GM19025 (cell line): ENCODE results near the gene LMAN2.

ENCODE experiments used
- ATAC-seq: cut with Tn5 transposase; IDR thresholded peaks from one replicate; pipeline ENCODE4 v1.9.1; 2021; ENCODE audit warnings: mild to moderate bottlenecking, low read depth, moderate library complexity; ENCODE audit not compliant: unreplicated experiment

The LMAN2 gene

DNA sequence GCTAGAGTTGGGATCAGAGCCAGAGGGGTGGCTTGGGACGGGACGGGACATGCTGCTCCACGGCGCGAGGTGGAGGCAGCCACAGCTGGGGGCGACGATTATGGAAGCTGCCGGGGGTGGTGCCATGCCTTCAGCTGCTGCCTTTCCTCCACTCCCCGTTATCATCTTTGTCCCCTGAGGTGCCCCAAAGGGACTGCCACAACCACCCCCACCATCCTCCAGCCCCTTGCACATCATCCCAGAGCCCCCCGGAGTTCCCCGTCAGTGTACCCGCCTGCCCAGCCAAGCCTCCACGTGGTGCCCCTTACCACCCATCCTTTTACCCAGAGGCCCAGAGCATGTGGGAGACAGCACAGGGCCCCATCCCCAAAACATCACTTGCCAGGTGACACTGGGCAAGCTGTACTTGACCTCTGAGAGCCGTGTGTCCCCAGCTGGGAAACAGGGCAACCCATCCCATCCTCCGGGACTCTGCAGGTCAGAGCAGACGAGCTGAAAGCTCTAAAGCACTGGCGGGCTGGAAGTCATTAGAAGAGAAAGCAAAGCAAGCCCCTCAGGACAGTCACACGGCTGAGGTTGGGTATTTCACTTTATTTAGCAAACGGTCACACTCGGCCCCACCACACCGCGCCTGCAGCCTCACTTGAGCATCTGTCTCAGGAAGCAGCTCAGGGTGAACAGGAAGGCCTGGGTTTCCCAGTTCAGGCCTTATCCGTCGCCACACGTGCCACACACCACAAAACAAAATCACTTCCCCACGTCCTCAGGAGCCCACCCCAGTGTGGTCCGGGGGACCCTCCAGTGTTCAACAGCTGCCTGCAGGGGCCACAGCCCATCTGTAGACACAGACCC lies 20.3 kb downstream of the LMAN2 start:
- no peak for ATAC-seq

DNA sequence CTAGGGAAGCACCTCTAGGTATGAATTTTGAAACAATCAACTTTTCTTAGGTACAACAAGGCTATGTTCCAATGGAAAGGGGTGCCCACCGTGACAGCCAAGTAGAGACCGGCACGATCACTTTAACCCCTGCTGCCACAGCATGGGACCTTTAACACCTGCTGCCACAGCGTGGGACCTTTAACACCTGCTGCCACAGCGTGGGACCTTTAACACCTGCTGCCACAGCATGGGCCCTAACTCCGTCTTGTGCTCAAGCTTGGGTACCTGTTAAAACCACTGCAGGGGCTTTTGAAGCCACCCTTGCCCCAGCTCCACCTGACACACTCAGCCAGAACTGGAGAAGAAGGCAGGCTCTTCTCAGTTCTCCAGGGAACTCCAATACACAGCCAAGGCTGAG lies 21.6 kb downstream of the LMAN2 start:
- ATAC-seq, result no peak

DNA sequence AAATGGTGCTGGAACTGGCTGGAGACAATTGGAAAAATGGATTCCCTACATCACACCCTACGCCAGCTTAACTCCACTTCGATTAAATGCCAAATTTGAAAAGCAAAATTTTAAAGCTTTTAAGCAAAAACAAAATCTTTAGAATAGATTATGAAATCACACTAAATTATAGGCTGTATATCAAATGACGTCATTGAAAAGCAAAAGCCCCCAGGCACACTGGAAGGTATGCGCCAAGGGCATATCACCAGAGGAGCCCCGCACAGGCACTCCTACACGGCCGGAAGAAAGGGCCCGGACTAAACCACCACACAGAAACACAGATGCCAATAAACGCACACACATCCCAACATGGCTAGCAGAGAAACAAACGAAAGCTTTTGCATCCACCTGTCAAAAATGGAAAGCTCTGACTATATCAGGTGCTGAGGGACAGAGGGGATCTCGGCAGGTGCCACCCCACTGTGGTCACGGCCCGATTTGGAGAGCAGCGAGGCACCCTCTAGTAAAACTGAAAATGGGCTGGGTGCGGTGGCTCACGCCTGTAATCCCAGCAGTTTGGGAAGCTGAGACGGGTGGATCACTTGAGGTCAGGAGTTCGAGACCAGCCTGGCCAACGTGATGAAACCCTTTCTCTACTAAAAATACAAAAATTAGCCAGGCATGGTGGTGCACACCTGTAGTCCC lies 22.8 kb downstream of the LMAN2 start:
- no peak for ATAC-seq

DNA sequence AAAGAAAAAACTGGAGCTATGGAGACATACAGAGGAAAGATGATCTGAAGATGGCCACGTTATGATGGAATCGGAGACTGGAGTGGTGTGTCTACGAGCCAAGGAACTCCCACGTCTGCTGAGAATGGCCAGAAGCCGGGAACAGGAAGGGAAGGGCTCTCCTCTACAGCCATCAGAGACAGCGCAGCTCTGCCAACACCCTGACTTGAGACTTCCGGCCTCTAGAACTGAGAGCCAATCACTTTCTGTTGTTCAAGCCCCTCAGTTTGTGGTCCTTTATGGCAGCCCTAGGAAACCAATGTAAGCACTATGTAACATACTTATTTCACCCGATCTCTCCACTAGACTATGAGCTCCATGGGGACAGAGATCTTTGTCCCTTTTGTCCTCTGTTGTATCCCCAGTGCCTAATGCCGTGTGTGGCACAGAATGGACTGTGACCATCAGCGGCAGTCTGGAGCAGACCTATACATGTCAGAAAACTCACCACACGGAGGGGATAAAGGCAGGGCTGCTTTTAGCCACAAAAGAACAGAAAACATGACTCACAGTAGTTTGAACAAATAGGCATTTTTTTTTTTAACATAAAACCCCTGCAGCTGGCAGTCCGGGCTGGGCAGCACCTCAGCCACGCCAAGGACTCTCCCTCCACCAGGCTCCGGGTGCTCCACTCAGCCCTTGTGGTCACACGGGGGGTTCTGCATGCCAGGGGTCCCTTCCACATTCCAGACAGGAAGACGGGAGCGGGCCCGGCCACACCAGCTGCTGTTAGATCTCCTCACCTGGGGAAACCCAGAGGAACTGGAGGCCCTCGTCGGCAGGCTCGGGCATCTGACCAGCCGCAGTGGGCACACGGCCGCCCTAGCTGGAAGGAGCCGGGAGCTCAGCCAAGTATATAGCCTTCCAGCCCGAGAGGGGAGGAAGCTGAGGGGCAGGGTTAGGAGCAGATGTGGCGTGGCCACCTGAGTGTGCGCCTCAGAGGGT lies 23.6 kb downstream of the LMAN2 start:
- ATAC-seq, result no peak

DNA sequence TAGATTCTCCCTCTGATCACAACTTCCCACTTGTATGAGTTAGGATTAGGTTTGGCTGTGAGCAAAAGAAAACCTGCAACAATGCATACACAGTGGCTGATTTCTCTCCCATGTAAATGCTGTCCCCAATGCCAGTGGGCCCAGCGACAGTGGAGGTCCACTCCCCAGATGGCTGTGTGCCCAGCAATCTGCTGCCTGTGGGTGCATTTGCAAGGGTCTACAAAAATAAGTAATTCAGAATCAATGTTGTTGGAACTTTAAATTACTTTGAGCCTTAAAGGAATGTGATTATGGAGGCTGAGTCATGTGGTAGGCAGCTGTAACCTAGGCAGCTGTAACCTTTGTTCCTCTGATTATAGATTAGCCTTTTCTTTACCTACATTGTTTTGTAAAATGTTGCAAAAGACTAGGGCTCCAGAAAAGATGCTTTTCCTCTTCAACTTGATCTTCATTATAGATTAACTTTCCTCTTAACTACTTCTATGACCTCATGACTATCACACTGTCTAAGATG lies 25.5 kb downstream of the LMAN2 start:
- ATAC-seq, result no peak

DNA sequence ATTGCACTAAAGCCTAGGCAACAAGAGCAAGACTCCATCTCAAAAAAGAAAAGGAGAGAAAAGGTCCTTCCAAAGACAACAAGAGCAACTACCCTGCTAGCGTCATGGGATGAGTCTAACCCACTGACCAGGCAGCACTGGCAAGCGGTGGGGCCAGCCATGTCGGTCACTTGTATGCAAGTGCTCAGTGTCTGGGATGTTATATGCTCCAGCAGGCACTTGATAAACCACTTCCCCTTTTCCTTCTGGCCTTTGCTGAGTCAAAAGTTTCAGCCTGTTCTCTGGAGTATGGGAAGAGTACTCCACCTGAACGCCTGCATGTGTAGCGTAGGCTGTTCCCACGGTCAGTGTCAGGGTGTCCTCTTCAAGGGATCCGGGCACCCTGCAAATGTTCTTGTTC lies 30.6 kb downstream of the LMAN2 start:
- no peak for ATAC-seq

DNA sequence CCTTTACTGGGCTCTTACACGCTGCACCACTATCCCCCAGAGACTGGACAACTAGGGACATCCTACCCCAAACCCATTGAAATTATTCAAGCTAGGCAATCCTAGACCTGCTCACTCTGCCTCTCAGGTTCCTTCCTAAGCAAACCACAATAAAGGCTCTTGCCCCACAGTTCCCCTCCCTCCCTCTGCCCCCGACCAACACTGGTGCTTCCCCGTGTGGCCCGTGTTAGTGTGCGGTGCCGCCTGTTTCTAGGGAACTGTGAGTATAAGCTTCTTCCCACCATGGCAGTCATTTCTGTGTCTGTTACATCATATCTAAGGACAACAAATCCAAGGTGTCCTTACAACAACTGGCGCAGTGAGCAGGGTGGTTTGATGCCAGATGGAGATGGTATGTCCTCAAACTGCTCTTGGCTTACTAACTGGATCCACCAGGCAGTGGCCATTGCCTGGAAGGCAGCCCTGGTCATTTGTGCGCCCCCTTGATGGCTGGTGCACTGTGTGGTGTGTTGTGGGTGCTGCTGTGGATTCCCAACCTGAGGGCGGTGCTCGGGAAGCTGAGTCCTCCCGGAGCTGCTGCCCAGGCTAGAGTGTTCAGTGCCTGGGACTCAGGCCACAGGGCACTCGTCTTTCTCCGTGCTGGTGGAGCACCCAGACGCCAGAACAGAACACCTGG lies 31.4 kb downstream of the LMAN2 start:
- ATAC-seq, result no peak

DNA sequence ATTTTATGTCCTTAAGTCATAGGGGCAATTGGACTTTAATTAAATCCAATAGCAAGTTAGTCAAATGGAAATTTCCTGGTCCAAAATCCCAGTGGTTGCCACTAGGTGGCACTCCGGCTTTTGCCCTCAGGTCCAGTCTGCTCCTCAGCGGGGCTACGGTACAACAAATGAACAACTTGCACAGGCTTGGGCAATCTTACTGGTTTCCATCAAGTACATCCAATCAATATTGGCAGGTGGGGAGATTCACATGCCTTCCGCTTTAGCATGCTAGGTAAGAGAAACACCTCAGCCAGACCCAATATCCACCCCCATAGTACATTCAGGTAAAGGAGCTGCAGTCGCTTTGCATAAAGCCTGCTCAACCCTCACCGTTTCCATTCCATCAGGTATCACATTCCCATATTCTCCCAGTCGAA lies 33.5 kb downstream of the LMAN2 start:
- ATAC-seq, result no peak

DNA sequence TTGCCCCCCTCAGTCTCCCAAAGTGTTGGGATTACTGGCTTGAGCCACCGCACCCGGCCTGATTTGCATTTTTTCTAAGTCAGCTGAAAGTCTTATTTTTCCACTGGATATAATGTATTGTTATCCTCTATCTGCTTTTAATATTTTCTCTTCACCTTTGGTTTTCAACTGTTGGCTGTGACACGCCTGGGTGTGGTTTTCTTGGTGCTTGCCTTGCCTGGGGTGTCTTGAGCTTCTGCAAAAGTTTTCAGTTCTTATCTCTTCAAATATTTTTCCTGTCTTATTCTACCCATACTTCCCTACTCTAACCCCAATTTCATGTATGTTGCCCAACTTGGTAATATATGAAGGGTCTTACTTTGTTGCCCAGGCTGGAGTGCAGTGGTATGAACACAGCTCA lies 35.5 kb downstream of the LMAN2 start:
- ATAC-seq, result no peak

DNA sequence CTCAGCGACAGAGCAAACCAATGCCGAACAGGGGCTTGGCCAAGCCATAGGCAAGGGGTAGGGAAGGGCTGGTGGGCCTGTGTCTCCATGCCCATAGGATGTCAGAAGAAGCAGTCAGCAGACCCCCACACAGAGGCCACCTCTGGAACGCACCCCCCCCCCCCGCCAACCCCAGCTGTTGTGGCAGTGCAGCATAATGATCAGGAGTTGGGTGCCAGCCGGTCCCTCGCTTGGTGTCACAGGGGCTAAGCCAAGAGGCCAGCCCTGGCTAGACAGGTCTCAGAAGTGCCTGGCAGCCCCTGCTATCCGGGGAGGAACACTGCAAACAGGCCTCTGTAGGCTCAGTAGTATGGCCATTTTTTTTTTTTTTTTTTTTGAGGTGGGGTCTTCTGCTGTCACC lies 36.1 kb downstream of the LMAN2 start:
- no peak for ATAC-seq

DNA sequence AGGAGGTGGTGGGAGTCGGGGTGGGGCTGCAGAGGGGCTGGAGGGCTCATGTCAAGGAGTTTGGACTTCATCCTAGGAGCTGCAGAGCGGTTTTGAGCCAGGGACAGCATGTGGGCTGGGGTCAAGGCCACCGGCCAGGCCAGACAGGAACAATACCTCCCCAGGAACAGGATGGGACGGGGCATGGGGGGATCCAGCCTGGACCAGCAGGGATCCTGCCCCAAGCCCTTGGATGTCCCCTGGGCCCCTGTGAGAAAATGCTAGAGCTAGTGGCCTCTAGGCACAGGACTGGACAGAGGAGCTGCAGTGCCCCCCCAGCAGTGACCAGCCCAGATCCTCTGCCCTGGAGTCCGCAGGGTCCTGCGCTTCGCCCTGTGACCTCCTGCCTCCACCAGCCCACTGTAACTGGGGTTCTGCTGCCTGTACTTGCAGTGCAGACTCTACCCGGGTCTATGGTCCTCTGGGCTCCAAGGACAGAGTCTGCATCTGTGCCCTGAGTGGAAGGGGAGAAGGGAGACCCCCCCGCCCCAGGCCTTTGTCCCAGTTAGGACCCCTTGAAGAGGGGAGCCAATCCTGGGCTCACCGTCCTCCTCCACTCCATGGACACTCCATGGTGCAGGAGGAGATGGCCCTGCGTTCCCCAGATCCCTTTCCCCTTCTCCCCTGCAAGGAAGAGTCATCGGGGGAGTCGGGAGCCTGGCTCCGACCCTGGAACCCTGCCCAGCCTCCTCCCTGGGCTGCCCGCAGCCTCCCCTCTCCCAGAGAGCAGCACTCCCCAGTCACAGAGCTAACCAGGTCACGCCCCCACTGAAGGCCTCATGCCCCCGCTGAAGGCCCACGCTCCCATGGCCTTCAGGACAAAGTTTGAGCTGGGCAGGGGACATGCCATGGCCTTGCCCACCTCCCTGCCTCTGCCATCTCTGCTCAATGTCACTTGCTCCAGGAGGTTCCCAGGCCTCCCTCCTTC lies 36.8 kb downstream of the LMAN2 start:
- ATAC-seq, result no peak

DNA sequence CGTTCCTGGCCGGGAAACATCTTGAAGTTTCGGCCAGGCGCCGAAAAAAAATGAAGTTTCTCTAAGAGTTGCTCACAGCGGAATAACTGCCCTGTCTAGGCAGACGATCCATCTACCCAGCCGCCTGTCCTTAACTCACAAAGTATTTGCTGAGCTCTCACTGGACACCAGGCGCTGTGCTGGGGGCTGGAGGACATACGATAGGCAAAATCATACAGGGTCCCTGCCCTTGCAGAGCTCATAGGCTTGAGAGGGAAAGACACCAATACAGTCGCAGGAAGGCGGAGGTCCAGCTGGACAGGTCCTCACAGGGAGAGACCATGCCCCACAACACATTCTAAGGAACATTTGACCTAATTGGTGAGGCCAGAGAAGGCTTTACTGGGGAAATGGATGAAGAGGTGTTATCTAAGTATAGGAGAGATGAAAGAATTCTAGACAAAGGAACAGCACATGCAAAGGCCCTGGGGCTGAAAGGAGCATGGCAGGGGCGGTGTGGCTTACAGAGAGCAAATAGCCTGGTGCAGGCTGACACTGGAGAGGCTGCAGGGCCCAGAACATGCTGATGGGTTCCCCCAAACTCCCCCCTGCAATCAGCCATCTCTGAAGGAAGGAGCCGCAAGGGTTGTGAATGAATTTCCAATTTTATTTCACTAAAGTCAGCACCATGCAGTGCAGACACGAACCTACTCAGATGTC lies 37.8 kb downstream of the LMAN2 start:
- ATAC-seq, result no peak

DNA sequence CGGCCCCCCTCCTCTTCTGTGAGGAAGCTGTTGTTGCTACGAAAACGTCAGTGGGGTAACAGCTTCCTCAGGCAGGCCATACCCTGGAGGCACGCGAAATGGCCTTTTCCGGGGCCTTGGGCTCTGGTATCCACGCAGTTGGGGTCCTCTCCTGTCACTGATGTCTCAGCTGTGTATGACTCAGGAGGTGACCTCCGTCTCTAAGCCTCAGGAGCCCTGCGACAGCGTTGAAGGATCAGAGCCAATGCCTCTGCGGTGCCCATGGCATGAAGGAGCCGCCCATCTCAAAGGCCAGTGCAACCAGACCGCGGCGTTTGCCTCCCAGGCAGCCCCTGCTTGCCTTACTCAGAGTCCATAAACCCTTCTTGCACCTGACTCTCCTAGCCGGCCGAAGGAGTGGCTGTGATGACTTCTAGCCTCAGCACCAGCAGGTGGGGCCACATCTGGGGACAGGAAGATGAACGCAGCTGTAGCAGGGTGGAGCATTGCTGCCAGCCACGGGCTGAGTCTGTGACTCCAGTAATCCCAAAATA lies 38.8 kb downstream of the LMAN2 start:
- ATAC-seq, result no peak

DNA sequence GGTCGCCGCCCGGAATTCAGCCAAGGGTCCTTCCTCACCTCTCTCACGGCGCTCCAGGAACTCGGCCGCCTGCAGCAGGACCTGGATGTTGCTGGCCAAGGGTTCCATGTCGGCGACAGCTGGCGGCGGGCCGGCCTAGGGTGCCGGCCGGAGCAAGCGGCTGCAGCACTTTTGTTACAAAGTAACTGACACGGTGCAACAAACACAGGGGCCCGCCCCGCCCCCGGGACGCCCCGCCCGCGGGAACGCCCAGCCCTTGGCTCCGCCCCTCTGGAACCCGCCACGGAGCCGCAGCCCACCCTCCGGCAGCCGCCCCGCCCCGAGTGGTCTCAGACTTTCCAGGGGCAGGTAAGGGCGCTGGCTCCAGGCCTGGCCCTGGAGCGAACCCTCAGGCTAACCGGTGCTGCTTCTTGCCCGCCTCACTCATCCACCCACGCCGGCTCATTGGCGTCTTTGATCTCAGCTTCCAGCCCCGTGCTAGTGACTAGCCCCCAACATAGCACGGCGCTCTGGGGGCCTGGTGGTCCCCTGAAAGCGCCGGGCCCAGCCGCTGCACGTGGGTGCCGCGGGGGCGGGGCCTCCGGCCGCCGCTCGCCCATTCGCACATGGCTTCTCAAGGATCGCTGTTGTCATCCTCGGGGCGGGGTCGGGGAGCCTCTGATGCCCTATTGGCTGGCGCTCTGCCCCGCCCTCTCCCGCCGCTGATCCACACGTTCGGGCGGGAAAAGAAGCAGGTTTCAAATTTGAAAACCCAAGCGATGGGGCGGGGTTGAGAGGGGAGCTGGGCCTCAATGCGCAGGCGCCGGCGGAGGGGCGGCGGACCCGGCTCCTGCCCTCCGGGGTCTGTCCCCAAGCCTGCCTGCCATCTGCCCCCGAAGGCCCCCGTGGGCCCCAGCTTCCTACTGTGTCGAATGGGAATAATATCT lies 39.5 kb downstream of the LMAN2 start, which contains the start of gene MXD3:
MXD3 (minus strand) TSS at position 176 of the 926 bp plus-strand sequence; CDS start at position 108, 68 bp downstream.
- peak; percentile 82 for ATAC-seq

DNA sequence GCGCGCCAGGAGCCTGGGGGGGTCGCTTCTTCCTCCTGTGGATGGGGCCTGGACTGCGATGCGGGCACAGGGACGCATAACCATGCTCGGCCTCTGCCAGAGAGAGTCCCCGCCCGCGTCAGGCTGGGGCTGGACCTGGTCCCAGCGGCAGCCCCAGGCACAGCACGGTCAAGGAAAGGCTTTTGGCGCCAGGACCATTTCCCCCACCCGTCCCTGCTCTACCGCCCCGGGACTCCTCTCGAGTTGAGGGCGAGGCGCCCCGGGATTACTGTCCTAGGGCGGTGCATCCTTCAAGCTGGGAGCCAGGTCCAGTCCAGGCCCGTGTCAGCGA lies 40.1 kb downstream of the LMAN2 start:
- ATAC-seq, result no peak

DNA sequence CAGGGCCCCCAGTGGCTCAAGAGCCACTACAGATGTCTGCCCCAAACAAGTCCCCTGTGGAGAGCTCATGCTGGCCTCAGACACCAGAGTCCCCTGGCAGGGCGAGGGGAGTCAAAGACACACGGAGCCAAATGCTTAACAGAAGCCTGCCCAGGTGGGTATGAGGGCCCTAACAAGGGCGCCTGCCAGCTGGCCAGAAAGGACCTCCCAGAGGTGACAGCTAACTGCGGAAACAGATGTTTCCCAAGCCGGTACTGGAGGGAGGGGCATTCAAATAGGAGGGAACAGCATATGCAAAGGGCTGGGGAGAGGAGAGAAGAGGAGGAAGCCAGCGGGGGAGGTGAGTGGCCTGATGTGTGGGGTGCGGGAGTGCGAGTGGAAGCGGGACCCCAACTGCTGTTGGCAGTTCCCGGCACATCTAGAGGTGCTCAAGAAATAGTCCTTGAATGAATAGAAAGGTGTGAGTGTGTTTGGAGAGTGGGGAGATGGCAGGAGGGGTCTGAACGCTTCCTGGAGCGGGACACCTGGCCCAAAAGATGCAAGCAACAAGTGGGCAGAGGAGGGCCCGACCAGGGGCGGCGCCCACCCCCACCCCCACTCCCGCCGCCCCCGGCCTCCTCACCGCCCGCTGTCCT lies 40.6 kb downstream of the LMAN2 start:
- no peak for ATAC-seq

DNA sequence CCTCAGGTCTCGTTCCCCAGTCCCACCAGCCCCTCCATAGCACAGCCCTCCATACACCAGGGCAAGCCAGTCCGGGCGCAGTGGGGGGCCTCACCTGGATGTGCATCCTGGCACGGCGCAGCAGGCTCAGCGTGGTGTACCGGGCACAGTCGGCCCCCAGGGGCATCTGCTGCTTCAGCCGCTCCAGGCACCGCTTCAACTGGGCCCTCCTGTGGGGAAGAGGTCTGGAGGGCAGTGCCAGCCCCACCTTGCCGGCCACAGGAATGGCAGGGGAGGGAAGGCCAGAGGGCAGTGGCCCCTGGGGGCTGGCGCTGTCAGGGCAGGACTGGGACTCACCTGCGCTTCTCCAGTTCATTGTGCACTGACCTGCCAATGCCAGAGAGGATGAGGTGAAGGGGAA lies 41.1 kb downstream of the LMAN2 start:
- ATAC-seq, result no peak
